Keratinocyte (primary cell): ENCODE data around the gene EFCAB9. TPM values are rescaled to one million over a fixed set of nuclear protein-coding genes. Genes with fewer than 3 reads are reported as not detected.

Source experiments
- DNase-seq: peaks from one replicate; pipeline ENCODE4 v3.0.0-alpha.2; 2011; ENCODE audit warnings: low read depth, missing footprints, low spot score
- FAIRE-seq: peaks from 2 replicates; lab custom pipeline; 2011; peaks lifted over from hg19 to GRCh38; lab: Jason Lieb, UNC
- H2AFZ ChIP-seq: 2 replicates; pipeline ENCODE4 v1.6.0; 2012; ENCODE audit warnings: low read length, control low read depth, inconsistent platforms; ENCODE audit not compliant: control insufficient read depth
- H3K27ac ChIP-seq: 2 replicates; pipeline ENCODE4 v1.5.1; 2011; ENCODE audit warnings: low read length; ENCODE audit not compliant: control insufficient read depth, insufficient read depth
- H3K27me3 ChIP-seq: 3 replicates; pipeline ENCODE4 v1.6.0; 2011; ENCODE audit warnings: low read length; ENCODE audit not compliant: control insufficient read depth, insufficient read depth; ENCODE audit errors: extremely low read depth
- H3K36me3 ChIP-seq, 2 experiments: 2 replicates in 1 of 2; 3 replicates in 1 of 2; pipeline ENCODE4 v1.5.1; 2011; ENCODE audit warnings: low read length in 2 of 2, mild to moderate bottlenecking in 1 of 2; ENCODE audit not compliant: control insufficient read depth in 2 of 2, insufficient read depth in 2 of 2; ENCODE audit errors: extremely low read depth in 1 of 2
- H3K4me1 ChIP-seq: 3 replicates; pipeline ENCODE4 v1.5.1; 2011; ENCODE audit warnings: low read length; ENCODE audit not compliant: control insufficient read depth, insufficient read depth; ENCODE audit errors: extremely low read depth
- H3K4me2 ChIP-seq: 3 replicates; pipeline ENCODE4 v1.6.0; 2011; ENCODE audit warnings: low read depth, low read length; ENCODE audit not compliant: control insufficient read depth, insufficient read depth; ENCODE audit errors: extremely low read depth
- H3K4me3 ChIP-seq, 3 experiments: fragments of 200-600 bp in 1 of 3; sonication (generic) in 1 of 3; 2 replicates in 2 of 3; 3 replicates in 1 of 3; pipeline ENCODE4 v1.5.1; 2011 to 2016; ENCODE audit warnings: low read length in 3 of 3, mild to moderate bottlenecking in 3 of 3, control low read depth in 2 of 3, inconsistent platforms in 1 of 3, low read depth in 1 of 3, mixed read lengths in 1 of 3, mixed run types in 1 of 3, moderate library complexity in 1 of 3; ENCODE audit not compliant: control insufficient read depth in 2 of 3, insufficient read depth in 2 of 3; ENCODE audit errors: extremely low read depth in 1 of 3
- H3K79me2 ChIP-seq: 2 replicates; pipeline ENCODE4 v1.6.0; 2012; ENCODE audit warnings: low read length; ENCODE audit not compliant: control insufficient read depth, insufficient read depth
- H3K9ac ChIP-seq: 3 replicates; pipeline ENCODE4 v1.6.0; 2011; ENCODE audit warnings: low read length; ENCODE audit not compliant: control insufficient read depth, insufficient read depth; ENCODE audit errors: extremely low read depth
- H3K9me1 ChIP-seq: 3 replicates; pipeline ENCODE4 v1.6.0; 2011; ENCODE audit warnings: low read length; ENCODE audit not compliant: control insufficient read depth, insufficient read depth; ENCODE audit errors: extremely low read depth
- H3K9me3 ChIP-seq: 2 replicates; pipeline ENCODE4 v1.5.1; 2012; ENCODE audit warnings: low read depth, low read length; ENCODE audit not compliant: control insufficient read depth
- H4K20me1 ChIP-seq: 3 replicates; pipeline ENCODE4 v1.6.0; 2011; ENCODE audit warnings: low read length; ENCODE audit not compliant: control insufficient read depth, insufficient read depth; ENCODE audit errors: extremely low read depth
- CTCF ChIP-seq, 3 experiments: IDR thresholded peaks in 1 of 3; conservative IDR thresholded peaks in 1 of 3; optimal IDR thresholded peaks in 1 of 3; 2 replicates in 2 of 3; 3 replicates in 1 of 3; pipeline versions ENCODE3 to v1.5.1; 2011; ENCODE audit warnings: low read length in 3 of 3, mild to moderate bottlenecking in 3 of 3, moderate library complexity in 2 of 3, control low read depth in 1 of 3, inconsistent platforms in 1 of 3; ENCODE audit not compliant: insufficient read depth in 2 of 3; ENCODE audit errors: extremely low read depth in 1 of 3
- EZH2 ChIP-seq: IDR thresholded peaks from one replicate; pipeline ENCODE4 v1.6.1; 2012; ENCODE audit warnings: inconsistent platforms, mild to moderate bottlenecking, low read length, moderate library complexity
- dilution Hi-C: fragments of 300-500 bp; cut with MboI; formaldehyde crosslinking; loops from one replicate; pipeline ENCODE4 v1.7.0; 2020; ENCODE audit warnings: low sequenced_read_pairs; ENCODE audit not compliant: extremely low pct_ligation_motif_present
- polyA plus RNA-seq, 5 experiments: library from polyadenylated mRNA; depleted of rRNA in 3 of 5; stranded (reverse) in 3 of 5; stranded (forward) in 1 of 5; unstranded in 1 of 5; fragments of >200 nt; gene quantifications; 1 replicate in 1 of 5; 2 replicates in 3 of 5; 3 replicates in 1 of 5; pipeline versions ENCODE4 v1.2.1 to v1.2.3, GENCODE V29; 2011 to 2012; ENCODE audit warnings: missing spikeins in 2 of 5, low read depth in 1 of 5, low replicate concordance in 1 of 5

Gene EFCAB9
- polyA plus RNA-seq, 1 donor (not counting 4 experiments of a cell fraction or from before 2014, with no cell fraction given) = not detected

DNA sequence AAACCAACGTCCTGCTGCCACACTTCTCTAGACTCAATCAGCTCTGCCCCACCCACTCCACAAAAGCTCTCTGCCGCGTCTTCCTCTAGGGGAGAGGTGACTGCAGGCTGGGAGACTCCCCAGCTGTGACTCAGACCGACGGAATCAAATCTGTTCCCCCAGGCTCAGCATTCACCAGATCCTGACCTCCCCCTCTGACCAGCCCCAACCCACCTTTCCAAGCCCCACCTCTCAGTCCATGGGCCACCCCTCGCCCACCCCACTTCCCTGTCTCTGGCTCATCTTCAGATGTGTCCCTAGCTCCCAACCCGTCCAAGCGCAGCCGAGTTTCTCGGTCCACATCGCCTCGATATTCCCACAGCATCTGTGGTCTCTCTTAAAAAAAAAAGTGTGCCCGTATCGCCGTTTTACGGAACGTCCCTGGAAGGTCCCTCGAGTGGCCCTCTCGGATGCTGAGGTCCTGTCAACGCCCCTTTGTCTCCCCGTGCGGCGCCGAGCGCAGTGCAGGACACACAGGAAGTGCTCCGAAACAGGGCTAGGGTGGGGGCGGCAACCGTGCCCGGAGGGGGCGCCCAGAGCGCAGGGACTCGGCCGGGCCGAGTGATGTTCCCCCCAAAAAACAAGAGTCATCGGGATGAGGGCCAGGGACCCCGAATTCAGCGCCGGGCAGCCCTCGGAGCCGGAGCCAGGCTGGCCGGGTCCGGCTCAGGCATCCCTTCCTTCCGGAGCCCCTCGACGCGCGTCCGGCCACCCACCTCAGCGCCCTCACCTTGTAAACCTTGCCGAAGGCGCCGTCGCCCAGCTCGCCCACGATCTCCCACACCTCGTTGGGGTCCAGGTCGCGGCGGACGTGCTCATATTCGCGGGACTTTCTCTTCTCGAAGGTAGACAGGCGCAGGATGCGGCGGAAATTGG lies 6.6 kb upstream of the EFCAB9 start:
- H4K20me1 ChIP-seq = peaks cover 5% of the 10 kb centered on the region
- H3K27ac ChIP-seq = peak overlapping the region; percentile 94
- H3K36me3 ChIP-seq = peaks cover 1 to 3% of the 10 kb centered on the region in 2 experiments
- DNase-seq (peak; percentile 87), FAIRE-seq (peak; percentile 72)
- H3K9me3 ChIP-seq = no peaks in the 10 kb centered on the region
- H3K4me3 ChIP-seq = peak overlapping the region; percentile 97 to 99 (median 97)
- peaks cover 2% of the 10 kb centered on the region for H3K9me1 ChIP-seq
- peaks cover 17% of the 10 kb centered on the region for H3K4me1 ChIP-seq
- TF ChIP-seq CTCF (optimal IDR thresholded peaks at IDR 0.05 in 1 of 3, IDR thresholded peaks at IDR 0.05 in 1 of 3, conservative IDR thresholded peaks at IDR 0.05 in 1 of 3; ENCODE audit: extremely low read depth in 1 of 3, insufficient read depth in 2 of 3, low read length in 3 of 3) = no peak
- no peak for TF ChIP-seq EZH2
- dilution Hi-C loops = no loop called here
- no peaks in the 10 kb centered on the region for H3K27me3 ChIP-seq
- H3K79me2 ChIP-seq = peaks cover 42% of the 10 kb centered on the region
- peak overlapping the region; percentile 97 for H3K4me2 ChIP-seq
- peak overlapping the region; percentile 92 for H3K9ac ChIP-seq
- peak overlapping the region; percentile 74 for H2AFZ ChIP-seq

GRCh38 chr5:172188033-172188892 lies 5.7 kb upstream of the EFCAB9 start, which contains the start of gene STK10:
Gene STK10, minus strand, starts transcription at chr5:172188224. Its CDS starts 182 bp downstream, at chr5:172188042.
- H3K9me1 ChIP-seq = peaks cover 2% of the 10 kb centered on the region
- peak within 1 kb of the TSS; percentile 97 for H3K4me2 ChIP-seq
- peaks cover 5% of the 10 kb centered on the region for H4K20me1 ChIP-seq
- H3K9me3 ChIP-seq = no peaks in the 10 kb centered on the region
- H3K4me1 ChIP-seq = peaks cover 17% of the 10 kb centered on the region
- H3K79me2 ChIP-seq = peaks cover 33% of the 10 kb centered on the region
- peak within 1 kb of the TSS; percentile 94 for H3K27ac ChIP-seq
- peaks cover 0 to 3% of the 10 kb centered on the region in 2 experiments for H3K36me3 ChIP-seq
- dilution Hi-C loops = no loop called here
- FAIRE-seq = no peak
- H3K27me3 ChIP-seq = no peaks in the 10 kb centered on the region
- peak within 1 kb of the TSS; percentile 92 for H3K9ac ChIP-seq
- TF ChIP-seq CTCF (optimal IDR thresholded peaks at IDR 0.05 in 1 of 3, IDR thresholded peaks at IDR 0.05 in 1 of 3, conservative IDR thresholded peaks at IDR 0.05 in 1 of 3; ENCODE audit: extremely low read depth in 1 of 3, insufficient read depth in 2 of 3, low read length in 3 of 3) (peak; percentile 77 to 100 (median 95)), EZH2 (no peak)
- no peak for DNase-seq
- peak within 1 kb of the TSS; percentile 97 to 99 (median 97) for H3K4me3 ChIP-seq
- peak within 1 kb of the TSS; percentile 79 for H2AFZ ChIP-seq
